ENCODE measurements around the gene RAC2.
"Not testable (repeated sequence)": the region's sequence is repeated elsewhere in the genome, so short reads cannot be mapped to it uniquely, and the experiment has no call there.

The RAC2 gene

DNA sequence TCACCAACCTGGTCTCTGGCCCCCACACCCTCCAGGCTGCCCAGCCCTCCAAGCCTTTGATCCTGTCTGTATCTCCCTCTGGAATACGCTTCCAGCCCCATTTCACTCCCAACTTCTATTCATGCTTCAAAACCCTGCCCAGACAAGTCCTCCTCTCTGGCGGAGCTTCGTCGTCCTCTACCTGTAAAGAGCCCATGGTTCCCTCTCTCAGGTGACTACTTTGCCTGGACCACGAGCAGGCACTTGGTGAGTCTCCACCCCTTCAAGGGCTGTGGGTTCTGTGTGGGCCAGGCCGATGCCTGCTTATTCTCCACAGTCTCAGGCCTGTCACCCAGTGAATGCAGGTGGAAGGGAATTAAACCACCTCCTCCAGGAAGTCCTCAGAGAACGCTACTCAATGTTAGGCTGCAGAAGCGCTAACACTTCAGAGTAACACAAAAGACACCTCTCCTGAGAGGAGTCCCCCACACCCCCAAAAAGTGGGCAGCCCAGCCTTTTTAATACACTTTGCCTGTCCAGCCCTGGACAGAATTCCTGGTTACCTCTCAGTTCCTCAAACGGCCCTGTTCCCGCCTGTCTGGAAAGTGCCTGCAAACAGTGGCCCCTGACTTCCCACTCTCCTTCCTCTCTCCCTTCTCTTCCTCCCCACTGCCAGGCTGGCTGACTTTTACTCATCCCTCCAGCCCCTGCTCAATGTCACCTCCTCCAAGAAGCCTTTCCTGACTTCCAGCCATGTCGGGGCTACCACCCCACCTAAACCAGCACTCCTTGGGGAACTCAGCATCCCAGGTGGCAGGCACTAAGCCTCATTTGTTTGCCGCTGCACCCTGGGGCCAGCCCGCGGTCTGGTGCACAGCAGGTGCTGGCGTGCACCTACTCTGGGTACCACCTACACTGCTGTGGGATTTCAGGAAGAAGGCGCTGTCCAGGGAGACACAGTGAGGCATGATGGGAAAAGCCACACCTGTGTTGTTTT is 9.0 kb downstream of the RAC2 start:
- no peak for DNase-seq (ENCODE audit: low read depth)

DNA sequence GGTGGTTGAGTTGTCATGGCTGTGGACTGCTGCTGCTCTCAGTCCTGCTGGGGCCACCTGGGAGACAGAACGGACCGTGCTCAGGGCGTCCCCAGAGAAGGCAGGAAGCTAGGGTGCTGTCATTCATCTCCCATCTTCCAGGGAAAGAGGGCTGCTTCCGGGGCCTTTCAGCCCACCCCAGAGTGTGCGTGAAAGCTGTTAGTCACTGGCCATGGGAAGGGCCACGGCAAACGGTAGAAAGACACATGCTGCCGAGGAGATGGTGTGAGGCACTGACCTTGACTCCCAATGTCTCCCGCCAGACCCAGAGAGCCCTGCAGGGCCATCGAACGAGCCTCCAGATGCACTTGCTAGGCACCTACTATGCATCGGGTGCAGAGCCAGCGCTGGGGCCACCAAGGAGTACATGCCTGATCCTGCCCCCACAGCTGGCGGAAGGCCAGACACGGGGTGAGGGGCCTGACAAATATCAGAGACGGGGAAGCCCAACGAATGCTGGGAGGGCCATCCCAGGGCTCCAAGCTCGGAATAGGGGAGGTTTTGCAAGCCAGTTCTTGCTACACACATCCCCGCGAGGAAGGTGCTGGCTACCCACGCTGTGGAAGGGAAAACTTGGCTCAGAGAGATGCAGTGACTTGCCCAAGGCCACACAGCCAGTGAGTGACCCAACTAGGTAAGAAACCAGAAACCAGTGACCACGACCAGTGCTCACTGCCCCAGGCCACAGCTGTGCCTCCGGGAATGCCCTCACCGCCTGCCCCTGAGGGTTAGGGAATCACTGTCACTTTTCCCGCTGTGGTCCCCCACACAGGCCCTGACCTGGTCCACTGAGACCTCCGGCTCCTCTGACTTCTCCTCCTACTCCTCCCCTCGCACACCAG is 10.1 kb downstream of the RAC2 start:
- DNase-seq (ENCODE audit: low read depth): peak; percentile 17

DNA sequence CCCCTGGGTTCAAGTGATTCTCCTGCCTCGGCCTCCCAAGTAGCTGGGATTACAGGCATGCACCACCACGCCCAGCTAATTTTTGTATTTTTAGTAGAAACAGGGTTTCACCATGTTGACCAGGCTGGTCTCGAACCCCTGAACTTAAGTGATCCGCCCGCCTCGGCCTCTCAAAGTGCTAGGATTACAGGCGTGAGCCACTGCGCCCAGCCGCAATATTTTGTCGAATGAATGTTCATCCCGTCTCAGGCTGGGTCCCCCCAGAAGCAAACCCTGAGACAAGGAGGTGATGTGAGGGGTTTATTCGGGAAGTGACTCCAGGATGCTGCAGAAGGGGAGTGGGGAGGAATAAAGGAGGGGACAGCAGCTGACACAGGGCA is 10.7 kb downstream of the RAC2 start:
- DNase-seq (ENCODE audit: low read depth): not testable (repeated sequence)

DNA sequence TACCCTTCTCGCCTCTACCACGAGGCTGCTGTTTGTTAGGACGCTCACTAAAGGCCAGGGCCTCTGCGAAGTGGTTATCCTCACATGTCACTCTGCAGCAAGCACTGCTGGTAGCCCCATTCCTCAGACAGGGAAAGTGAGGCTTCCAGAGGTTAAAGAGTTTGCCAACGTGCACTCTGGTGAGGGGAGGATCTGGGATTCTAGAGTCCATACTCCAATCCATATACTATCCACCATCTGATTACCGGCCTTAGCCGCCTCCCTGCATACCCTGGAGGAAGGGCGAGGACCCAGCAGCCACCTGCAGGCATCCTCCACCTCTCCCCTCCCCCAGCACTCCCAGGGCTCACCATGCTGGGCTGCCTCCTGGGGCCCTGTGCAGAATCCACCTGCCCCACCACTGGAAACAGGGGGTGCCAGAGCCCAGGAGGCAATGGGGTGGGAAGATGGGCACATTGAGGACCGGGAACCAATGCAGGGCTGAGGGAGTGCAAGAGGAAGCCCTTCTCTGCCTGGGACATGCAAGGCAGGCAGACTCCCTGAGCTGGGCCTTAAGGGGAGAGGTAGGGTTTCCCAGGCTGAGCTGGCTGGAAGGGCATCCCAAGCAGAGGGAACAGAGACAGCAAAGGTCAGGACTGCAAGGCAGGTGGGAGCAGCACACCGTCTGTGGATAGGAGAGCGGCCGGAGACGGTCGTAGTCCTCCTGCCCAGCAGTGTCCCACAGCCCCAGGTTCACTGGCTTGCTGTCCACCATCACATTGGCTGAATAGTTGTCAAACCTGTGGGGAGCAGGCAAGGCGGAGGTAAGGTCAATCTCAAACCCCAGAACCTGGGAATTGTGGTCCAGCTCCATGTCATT is 11.7 kb downstream of the RAC2 start:
- DNase-seq (ENCODE audit: low read depth): no peak

- no peak for DNase-seq (ENCODE audit: low read depth)
Measured at GRCh38 chr22:37231406-37232139, 12.5 kb downstream of the RAC2 start.

GRCh38 chr22:37230673-37231405 is 13.2 kb downstream of the RAC2 start:
- no peak for DNase-seq (ENCODE audit: low read depth)

- peak; percentile 86 for DNase-seq (ENCODE audit: low read depth)
Measured at GRCh38 chr22:37229805-37230672, 14.0 kb downstream of the RAC2 start.

DNA sequence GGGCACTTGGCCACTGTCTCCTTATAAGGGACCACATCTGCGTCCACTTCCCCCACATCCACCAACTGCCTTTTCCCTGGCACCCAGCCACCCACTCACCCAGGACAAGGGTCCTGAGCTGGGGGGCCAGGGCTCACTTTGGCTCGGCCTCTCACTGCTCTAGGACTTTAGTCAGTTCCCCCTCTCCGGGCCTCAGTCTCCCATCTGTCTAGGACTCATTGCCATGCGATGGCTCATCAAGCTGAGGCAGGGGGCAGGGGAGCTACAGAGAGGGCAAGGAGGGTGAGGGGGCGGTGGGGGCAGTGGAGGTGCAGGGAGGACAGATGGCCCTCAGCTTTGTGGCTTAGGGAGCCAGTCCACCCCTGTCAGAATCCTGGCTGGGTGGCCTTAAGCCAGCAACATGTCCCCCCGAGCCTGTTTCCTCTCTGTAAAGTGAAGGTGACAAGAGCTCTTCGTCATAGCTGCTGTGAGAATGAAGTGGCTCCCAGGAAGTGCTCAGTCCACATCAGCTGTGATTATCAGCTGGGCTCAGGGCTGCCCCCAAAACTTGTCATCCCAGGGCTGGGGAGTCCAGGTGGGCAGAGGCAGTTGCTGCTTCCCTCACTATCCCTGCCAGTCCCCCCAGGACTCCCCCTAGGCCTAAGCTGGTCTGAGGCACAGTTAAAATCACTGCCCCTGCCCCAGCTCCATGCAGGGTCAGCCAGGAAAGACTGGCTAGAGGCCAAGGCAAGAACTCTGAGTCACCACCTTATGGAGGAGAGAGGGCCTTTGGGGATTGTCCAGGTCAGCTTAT is 14.9 kb downstream of the RAC2 start:
- DNase-seq (ENCODE audit: low read depth): peak; percentile 89

GRCh38 chr22:37228106-37229011 is 15.7 kb downstream of the RAC2 start:
- DNase-seq (ENCODE audit: low read depth): peak; percentile 84

- DNase-seq (ENCODE audit: low read depth): no peak
Measured at GRCh38 chr22:37226514-37226913, 17.6 kb downstream of the RAC2 start.

- DNase-seq (ENCODE audit: low read depth): no peak
Measured at GRCh38 chr22:37226087-37226486, 18.0 kb downstream of the RAC2 start.

DNA sequence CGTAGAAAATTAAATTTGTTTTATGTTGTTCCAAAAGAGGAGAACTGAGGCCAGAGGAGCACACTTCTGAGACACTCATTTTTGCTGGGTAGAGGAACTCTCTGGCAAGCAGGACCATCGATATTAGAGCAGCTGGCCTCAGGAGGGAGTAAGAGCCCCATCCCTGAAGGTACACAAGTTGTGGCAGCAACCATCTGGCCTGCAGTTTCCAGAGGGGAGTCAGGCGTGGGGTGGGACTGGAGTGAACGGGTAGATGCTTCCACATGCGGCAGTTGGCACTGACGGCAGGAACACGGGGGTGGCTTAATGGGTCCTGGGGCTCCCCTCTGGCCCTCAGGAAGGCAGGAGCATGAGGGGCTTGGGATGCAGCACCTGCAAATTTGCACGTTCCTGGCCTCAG is 18.6 kb downstream of the RAC2 start:
- peak; percentile 22 for DNase-seq (ENCODE audit: low read depth)

GRCh38 chr22:37224757-37225420 is 19.2 kb downstream of the RAC2 start:
- peak; percentile 24 for DNase-seq (ENCODE audit: low read depth)

- DNase-seq (ENCODE audit: low read depth): no peak
Measured at GRCh38 chr22:37223965-37224551, 20.0 kb downstream of the RAC2 start.

GRCh38 chr22:37222440-37222971 is 21.6 kb downstream of the RAC2 start:
- no peak for DNase-seq (ENCODE audit: low read depth)
